ENCODE data around the gene GPR17.

GPR17 gene

DNA sequence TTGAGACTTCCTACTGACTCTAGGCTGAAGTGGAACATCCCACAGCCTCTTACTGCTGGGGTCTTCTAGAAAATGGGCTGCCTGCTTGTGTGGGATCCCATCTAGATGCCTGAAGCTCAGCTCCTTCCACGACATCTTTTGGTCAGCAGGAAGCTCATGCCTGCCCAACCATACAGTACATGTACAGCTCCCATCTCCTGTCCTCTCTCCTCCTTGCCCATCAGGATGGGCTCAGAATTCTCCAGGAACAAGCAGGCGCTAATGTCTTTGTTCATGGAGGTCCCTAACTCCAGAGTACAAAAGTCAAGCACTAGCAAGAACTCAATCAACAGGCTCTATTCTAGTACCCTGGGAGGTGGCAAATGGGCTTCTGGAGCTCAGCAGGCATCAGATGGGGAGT lies 31.7 kb upstream of the GPR17 start:
- no peak for DNase-seq (ENCODE audit: low read depth)

DNA sequence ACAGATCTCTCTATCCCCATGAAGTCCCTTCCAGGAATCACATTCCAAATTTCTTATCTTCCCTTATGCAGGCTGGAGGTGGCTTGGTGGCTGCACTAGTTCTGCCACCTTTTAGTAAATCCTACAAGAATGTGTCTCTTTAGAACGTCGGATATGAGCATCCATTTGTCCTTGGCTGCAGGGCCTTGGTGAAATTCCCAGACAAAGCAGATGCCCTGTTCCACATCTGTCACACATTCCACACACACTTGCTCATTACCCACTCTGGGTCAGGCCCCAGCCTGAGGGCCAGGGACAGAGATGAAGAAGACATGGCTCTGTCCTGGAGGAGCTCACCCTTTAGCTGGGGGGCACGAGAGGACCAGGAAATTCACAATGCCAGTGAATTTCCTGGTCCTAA lies 31.2 kb upstream of the GPR17 start:
- DNase-seq (ENCODE audit: low read depth), result no peak

DNA sequence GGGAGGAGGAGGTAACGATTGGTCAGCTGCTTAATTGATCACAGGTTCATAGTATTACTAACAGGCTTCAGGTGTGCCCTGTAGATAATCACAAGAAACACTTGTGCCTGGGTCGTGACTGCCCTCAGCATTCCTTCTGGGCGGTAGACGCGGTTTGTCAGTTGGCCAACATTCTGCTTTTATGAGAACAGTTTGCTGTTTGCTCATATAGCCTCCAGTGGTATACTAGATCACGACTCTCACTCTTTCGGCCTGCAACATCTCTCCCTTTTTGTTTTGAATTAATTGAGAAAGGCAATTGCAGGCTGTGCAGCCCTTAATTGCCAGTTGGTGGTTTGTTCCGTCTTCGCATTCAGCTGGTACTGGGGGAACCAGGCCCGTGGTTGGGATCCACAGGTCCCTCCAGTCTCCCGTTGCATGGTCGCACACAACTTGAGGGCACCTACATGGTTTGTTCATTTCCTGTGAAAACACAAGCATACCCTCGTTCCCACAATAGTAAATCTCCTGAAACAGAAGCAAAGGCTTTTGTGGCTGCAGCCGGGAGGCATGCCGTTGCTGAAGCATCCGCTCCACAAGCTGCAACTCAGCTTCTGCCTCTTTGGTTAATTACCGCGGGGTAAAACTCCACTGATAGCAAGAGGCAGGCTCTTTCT lies 30.3 kb upstream of the GPR17 start:
- DNase-seq (ENCODE audit: low read depth), result no peak

DNA sequence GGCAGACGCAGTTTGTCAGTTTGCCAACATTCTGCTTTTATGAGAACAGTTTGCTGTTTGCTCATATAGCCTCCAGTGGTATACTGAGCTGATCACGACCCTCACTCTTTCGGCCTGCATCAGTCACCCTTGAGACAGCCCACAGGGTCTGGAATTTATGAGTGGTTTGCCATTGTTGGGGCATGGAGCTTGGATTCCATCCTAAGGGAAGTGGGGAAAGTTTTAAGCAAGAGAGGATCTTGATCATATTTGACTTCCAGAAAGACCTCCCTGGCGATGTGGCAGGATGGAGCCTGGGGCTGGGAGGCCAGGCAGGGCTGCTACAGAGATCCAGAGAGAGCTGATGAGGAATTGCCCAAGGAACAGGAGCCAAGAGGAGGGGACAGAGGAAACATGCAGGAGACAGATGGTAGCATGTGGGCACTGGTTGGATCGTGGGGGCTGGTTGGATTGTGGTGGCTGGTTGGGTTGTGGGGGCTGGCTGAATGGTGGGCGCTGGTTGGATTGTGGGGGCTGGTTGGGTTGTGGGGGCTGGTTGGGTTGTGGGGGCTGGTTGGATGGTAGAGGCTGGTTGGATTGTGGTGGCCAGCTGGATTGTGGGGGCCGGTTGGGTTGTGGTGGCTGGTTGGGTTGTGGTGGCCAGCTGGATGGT lies 27.3 kb upstream of the GPR17 start:
- no peak for DNase-seq (ENCODE audit: low read depth)

DNA sequence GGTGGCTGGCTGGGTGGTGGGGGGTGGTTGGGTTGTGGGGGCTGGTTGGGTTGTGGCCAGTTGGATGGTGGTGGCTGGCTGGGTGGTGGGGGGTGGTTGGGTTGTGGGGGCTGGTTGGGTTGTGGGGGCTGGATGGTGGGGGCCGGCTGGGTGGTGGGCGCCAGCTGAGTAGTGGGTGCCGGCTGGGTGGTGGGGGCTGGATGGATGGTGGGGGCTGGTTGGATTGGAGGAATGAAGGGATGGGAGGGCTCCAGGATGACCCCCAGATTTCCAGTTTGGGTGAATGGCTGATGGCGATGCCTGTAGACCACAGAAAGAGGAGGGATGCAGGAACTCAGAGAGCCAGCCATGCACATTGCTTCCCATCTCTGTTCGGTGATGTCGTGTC lies 26.8 kb upstream of the GPR17 start:
- no peak for DNase-seq (ENCODE audit: low read depth)

DNA sequence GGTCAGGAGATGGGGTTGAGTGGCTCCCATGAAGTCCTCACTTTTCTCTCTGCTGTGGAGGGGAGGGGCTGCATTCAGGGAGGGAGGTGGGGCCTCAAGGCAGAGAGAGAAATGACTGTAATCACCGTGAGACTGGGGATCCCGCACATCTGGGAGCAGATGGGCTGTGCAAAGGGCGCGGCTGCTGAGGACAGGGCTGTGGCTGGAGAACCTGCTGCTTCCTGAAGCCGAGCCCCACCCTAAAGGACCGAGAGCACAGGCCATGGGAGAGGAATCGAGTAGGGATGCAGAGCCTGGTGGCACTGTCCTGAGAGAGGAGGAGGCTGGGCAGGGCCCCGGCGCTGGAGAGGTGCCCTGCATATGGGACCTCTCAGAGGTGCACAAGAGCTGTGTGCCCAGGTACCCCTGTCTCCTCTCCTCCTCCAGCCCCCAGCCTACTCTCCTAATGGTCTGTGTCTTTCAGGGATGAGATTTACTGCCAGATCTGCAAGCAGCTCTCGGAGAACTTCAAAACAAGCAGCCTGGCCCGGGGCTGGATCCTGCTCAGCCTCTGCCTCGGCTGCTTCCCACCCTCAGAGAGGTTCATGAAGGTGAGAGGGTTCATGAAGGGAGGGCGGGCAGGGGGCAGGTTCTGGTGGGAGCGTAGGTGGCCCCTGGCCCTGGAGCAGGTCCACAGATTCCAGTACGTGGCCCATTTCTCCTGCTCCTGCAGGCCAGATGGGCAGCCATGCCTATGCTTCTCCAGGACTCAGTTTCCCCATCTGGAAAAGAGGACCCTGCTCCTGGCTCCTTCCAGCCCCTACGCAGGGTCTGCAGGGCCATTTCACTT lies 25.9 kb upstream of the GPR17 start:
- no peak for DNase-seq (ENCODE audit: low read depth)

DNA sequence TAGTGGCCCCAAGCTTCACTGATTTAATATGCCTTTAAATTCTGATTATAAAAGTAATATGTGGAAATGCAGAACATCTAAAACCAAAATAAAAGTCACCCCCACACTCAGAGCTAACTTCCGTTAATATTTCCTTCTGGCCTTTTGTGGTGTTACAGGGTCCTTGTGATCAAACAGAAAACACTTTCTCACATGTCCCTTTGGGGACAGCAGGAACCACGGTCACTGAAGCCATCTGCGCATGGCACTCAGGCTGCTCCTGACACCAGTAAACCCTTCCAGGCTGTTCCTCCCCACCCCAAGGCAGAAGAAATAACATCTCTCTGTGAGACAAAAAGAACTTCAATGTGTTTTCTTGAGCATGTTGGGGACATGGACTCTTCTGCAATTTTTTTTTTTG lies 25.1 kb upstream of the GPR17 start:
- no peak for DNase-seq (ENCODE audit: low read depth)

DNA sequence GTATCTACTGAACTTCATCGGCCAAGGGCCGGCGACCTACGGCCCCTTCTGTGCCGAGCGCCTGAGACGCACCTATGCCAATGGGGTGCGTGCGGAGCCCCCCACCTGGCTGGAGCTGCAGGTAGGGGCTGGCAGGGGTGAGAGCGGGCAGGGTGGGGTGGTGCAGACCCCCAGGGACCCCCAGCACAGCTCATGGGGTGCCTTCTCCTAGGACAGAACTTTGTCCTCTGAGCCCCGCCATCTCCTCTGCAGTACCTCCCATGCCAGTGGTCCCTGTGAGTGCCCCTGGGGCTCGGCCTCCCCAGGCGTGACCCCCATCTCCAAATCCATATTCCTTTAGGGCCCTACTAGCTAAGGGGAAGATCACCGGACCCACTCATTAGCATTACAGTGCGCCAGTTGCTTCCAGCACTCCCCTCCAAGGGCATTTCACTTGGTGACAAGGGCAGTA lies 23.9 kb upstream of the GPR17 start:
- DNase-seq (ENCODE audit: low read depth), result no peak

DNA sequence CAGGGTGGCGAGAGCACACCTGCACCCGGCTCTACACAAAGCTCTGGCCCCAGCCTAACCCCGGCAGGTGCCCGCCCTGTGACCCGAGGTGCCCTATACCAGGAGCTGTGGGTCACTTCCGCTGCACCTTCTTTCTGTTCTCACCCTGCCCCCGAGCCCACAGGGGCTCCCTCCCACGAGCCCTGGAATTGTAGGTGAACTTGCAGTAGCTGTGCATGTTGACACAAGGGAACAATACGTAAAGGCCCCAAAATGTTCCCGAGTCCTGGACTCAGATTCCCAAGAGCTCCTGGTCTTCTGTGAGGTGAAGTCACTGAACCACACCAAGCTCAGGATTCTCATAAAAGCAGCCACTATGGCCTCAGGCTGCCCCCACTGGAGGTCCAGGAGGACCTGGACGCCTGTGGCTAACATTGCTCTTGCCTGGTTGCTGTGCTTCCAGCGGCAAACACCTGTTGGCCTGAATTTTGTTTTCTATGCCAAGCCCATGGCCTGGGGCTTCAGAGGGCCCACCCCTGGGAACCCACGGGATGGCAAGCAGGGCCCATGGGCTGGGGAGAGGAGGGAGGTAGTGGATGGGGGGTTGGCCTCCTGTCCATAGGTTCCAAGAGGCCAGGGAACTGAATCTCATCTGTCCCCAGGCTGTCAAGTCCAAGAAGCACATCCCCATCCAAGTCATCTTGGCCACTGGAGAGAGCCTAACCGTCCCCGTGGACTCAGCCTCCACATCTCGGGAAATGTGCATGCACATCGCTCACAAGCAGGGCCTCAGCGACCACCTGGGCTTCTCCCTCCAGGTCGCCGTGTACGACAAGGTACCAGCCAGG lies 23.2 kb upstream of the GPR17 start:
- DNase-seq (ENCODE audit: low read depth), result no peak

DNA sequence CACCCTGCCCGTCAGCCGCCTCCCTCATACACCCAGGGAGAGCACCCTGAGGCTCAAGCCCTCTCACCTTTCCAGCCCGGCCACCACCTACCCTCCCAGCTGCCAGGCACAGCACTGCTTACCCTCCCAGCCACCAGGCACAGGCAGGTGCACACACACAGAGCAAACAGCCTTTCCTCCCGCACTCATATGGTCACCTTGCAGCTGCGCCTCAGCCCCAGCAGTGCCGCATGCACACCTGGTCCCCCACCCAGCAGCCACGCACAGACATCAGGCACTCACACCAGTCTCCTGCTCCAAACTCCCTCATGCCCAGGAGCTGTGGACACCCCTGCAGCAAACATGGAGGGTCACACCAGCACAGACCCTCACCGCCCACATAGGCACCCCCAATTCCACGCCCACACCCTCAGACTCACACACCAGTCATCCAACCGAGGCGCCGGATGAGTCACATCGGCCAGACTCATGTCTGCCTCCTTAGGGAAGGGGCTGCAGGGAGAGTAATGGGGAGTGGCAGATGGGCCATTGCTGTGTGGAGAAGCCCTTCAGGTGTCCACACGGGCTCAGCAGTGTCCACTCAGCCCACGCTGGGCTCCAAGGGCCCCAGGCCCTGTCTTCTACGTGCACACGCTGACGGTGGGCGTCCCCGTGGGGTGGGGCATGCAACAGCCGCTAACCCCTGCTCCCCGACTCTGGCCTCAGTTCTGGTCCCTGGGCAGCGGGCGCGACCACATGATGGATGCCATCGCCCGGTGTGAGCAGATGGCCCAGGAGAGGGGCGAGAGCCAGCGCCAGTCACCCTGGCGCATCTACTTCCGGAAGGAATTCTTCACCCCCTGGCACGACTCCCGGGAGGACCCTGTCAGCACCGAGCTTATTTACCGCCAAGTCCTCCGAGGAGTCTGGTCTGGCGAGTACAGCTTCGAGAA lies 22.3 kb upstream of the GPR17 start:
- no peak for DNase-seq (ENCODE audit: low read depth)

DNA sequence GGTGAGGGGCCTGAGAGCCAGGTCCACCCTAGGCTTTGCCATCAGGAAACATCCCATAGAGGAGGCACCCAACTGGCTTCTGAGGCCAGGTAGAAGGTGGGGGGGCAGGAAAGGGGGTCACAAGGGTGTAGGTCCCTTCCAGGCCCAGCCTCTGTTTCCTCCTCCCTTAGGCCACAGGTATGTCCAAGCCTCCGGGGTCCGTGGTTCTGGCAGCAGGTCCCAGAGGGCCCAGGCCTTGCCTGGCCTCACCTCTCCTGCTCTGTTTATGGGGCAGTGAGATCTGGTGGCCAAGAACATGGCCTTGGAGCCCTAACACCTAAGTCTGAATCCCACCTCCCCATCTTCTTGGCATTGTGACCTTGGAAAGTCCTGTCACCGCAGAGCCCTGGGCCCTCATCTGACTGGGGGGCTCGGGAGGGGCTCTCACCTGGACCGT lies 21.6 kb upstream of the GPR17 start:
- DNase-seq (ENCODE audit: low read depth), result no peak

DNA sequence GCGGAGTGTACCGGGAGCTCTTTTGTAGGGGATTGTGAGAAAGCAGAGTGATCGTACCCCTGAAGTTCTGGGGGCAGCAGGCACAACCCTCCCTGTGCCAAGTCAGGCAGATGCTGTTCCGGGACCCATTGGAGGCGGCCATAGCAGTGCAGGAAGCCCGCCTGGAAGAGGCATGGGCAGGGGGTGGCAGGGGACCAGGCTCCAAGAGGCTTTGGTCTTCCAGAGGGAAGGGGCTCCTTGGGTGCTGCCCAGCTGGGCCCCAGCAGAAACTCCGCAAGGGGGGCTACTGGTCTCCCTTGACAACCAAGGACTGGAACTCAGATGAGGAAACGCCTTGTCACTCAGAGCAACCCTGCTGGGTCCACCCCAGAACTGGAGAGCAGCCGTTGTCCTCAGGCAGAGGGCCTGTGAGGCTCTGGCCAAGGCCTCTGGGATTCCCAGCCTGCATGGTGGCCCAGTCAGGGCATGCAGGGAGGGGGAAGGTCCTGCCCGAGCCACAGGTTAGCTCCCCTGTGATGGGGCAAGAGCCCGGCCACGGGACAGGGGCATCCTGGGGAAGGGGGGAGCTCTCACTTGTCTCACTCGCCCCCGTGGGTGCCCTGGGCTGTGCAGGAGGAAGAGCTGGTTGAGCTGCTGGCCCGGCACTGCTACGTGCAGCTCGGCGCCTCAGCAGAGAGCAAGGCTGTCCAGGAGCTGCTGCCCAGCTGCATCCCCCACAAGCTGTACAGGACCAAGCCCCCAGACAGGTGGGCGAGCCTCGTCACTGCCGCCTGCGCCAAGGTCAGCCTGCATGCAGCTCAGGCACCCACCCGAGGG lies 21.0 kb upstream of the GPR17 start:
- DNase-seq (ENCODE audit: low read depth), result no peak

DNA sequence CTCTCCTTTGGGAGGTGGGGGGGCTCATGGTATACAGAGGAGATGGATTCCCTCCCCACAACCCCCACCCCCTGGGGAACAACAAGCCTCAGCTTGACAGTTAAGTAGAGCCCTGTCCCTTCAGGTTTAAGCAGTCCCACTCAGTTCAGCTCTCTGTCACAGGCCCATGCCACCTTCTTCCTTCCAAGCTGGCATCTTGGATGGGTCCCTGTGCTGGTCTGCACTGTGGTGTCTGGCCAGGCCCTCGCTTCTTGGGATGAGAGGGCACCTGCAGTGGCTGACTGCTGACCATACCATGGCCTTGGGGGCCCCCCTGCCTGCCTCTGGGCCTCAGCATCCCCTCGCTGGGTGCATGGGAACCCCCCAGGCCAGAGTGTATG lies 20.4 kb upstream of the GPR17 start:
- DNase-seq (ENCODE audit: low read depth), result no peak

DNA sequence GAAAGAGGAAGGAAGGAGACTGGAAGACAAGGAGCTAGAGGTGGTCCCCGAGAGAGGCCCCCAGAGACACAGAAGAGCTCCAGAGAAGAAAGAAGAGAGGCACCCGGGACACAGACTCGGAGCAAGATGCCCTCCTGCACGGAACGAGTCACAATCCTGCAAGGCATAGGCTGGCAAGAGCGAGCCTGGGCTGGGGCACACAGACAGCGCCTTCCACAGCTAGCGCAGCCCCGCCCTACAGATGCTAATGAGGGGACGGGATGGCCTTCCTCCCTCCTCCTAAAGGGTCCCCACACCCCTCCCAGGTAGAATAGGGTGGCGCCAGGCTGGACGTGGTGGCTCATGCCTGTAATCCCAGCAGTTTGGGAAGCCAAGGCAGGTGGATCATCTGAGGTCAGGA lies 19.8 kb upstream of the GPR17 start:
- DNase-seq (ENCODE audit: low read depth), result no peak

DNA sequence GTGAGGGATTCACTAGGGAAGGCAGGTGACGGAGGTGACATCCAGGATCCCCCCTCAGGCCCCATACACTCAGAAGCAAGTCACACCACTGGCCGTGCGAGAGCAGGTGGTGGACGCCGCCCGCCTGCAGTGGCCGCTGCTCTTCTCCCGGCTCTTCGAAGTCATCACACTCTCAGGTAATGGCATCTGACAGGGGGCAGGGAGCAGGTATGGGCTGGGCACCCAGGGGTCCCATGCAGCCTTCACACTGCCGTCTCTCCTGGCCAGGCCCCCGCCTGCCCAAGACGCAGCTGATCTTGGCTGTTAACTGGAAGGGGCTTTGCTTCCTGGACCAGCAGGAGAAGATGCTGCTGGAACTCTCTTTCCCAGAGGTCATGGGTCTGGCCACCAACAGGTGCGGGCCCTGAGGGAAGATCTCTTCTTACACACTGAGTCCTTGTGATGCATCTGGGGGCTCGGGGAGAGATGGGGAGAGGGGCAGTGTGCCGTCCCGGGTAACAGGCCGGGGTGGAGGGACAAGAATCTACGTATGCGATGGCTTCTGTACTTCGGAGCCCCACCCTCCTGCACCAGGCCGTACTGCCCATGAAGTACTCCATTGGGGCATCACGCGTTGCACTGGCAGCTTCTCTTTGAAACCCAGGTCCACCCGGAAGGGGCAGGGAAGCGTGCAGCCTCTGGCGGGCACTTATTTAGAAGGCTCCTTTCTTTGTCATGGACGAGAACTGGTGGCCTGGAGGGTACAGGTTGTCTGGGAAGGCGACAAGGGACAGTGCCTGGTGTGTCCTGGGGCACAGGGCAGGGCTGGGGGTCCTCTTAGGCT lies 18.8 kb upstream of the GPR17 start:
- DNase-seq (ENCODE audit: low read depth), result no peak

DNA sequence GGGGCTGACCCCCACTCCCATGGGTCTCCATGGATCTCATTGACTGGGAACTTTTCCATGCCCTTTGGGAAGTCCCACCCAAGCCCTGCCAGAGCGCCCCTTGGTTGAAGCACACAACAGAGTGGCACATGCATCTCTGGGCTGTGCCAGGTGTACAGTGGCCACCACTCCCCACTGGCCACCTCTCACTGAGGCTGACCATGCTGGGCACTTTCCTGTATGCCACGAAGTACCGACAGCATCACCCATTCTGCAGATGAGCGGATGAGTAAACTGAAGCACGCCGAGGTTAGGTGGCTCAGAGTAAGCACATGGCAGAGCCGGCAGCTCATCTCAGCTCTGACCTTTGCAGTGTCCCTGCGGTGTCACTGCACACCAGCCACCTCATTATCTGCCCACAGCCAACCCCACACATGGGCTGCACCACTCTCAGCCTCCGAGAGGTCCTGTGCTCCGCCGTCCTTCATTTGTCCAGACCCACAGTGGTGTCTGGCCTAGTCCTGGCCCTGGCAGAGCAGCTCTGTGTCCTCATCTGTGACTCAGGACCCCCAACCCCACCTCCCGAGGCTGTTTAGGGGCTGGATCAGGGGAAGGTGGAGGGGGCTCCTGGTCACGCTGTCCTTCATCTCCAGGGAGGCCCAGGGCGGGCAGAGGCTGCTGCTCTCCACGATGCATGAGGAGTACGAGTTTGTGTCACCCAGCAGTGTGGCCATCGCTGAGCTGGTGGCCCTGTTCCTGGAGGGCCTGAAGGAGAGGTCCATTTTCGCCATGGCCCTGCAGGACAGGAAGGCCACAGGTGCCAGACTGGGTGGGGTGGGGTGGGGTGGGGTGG lies 18.0 kb upstream of the GPR17 start:
- DNase-seq (ENCODE audit: low read depth), result no peak

DNA sequence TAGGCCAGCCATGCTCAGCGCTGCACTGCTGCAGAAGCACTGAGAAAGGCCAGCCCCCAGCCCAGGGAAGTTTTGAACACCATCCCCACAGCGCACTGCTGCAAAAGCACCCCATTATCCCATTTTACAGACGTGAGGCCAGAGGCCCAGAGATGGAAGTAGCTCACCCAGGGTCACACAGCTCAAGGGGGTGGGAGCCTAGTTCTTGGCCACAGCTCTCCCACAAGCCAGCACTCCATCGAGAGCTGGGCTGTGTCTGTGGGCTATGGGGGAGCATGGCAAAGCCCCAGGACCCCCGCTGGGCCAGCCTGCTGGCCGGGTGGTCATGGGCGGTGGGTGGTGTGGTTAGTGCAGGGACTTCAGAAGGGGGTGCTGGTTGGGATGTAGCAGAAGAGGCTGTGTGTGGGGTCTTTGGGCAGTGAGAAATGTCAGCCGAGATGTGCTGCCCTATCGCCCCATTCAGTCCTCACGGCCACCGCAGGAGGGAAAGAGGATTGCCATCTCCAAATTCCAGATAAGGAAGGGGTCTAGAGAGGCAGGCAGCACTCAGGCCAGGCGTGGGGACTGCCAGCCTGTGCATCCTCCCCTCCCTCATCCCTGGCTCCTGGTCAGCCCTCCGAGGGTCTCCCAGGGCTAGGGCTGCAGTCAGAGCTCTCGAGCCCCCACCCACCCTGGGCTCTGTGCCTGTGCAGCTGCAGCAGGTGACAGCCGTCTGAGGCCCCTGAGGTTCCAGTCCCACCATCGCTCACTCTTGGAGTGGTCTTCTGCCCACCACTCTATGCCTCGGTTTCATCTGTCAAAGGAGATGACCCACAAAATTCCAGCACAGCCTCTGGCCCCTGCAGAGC lies 17.0 kb upstream of the GPR17 start:
- DNase-seq (ENCODE audit: low read depth), result no peak

DNA sequence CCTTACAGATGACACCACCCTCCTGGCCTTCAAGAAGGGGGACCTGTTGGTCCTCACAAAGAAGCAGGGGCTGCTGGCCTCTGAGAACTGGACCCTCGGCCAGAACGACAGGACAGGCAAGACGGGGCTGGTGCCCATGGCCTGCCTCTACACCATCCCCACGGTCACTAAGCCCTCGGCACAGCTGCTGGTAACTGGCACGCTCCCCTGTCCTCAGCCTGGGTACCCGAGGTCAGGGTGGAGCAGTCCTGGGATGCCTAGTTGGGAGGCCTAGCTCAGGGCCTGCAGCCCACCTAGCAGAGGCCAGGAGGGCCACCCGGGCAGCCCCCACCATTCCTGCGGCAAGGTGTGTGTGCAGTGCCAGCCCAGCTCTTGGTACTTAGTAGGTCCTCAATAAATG lies 16.3 kb upstream of the GPR17 start:
- no peak for DNase-seq (ENCODE audit: low read depth)
